HG03103 (cell line): ENCODE results near the gene SOX5.

ENCODE experiments used
- ATAC-seq: cut with Tn5 transposase; IDR thresholded peaks from one replicate; pipeline ENCODE4 v1.9.1; 2021; ENCODE audit warnings: low read depth; ENCODE audit not compliant: unreplicated experiment

Gene SOX5

GRCh38 chr12:23704992-23705943 is 244.2 kb downstream of the SOX5 start:
- ATAC-seq = no peak

- no peak for ATAC-seq
Measured at GRCh38 chr12:23703051-23703450, 246.4 kb downstream of the SOX5 start.

- no peak for ATAC-seq
Measured at GRCh38 chr12:23699031-23699430, 250.4 kb downstream of the SOX5 start.

GRCh38 chr12:23694920-23695319 is 254.6 kb downstream of the SOX5 start:
- no peak for ATAC-seq

- ATAC-seq = no peak
Measured at GRCh38 chr12:23694307-23694706, 255.2 kb downstream of the SOX5 start.

- no peak for ATAC-seq
Measured at GRCh38 chr12:23687947-23688346, 261.5 kb downstream of the SOX5 start.

- no peak for ATAC-seq
Measured at GRCh38 chr12:23686095-23686494, 263.4 kb downstream of the SOX5 start.

GRCh38 chr12:23684121-23684520 is 265.3 kb downstream of the SOX5 start:
- no peak for ATAC-seq

- ATAC-seq = no peak
Measured at GRCh38 chr12:23681237-23681636, 268.2 kb downstream of the SOX5 start.

- no peak for ATAC-seq
Measured at GRCh38 chr12:23674064-23674463, 275.4 kb downstream of the SOX5 start.

GRCh38 chr12:23671881-23672280 is 277.6 kb downstream of the SOX5 start:
- no peak for ATAC-seq

- ATAC-seq = no peak
Measured at GRCh38 chr12:23670684-23671083, 278.8 kb downstream of the SOX5 start.

- ATAC-seq = no peak
Measured at GRCh38 chr12:23669691-23670090, 279.8 kb downstream of the SOX5 start.

- ATAC-seq = no peak
Measured at GRCh38 chr12:23666866-23667265, 282.6 kb downstream of the SOX5 start.

- ATAC-seq = no peak
Measured at GRCh38 chr12:23662966-23663365, 286.5 kb downstream of the SOX5 start.

GRCh38 chr12:23659131-23659530 is 290.3 kb downstream of the SOX5 start:
- ATAC-seq = no peak

- ATAC-seq = no peak
Measured at GRCh38 chr12:23657598-23657997, 291.9 kb downstream of the SOX5 start.

- no peak for ATAC-seq
Measured at GRCh38 chr12:23655884-23656283, 293.6 kb downstream of the SOX5 start.

- ATAC-seq = no peak
Measured at GRCh38 chr12:23655112-23655511, 294.4 kb downstream of the SOX5 start.

GRCh38 chr12:23648546-23648945 is 300.9 kb downstream of the SOX5 start:
- ATAC-seq = no peak

- ATAC-seq = no peak
Measured at GRCh38 chr12:23640754-23641153, 308.7 kb downstream of the SOX5 start.

GRCh38 chr12:23634344-23634743 is 315.1 kb downstream of the SOX5 start:
- ATAC-seq = no peak
